CD4-positive, alpha-beta T cell treated with Interleukin-2 at 100 ng/mL for 4 hours (primary cell): Measurements from ENCODE around the gene FAM53B.

ENCODE experiments used
- DNase-seq: peaks from one replicate; pipeline ENCODE4 v3.0.0-alpha.2; 2020; ENCODE audit warnings: low spot score

Gene FAM53B

DNA sequence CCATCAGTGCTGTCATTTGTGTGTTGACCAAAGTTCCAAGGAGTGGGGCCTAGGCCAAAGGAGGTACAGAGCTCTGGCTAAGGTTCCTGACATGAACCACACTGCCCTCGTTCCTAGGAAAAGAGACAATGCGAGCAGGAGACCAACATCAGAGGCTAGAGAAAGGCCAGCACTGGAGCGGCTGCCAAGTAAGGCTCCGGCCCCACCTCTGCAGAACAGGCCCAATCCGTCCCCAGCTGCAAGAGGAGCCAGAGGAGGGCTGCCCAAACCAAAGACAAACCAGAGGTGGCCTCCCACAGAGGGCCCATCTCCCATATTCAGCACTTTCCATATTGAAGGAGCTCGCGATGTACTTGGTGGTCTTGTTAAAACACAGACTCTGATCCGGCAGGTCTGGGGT, 81.0 kb downstream of the FAM53B start:
- DNase-seq: no peak

DNA sequence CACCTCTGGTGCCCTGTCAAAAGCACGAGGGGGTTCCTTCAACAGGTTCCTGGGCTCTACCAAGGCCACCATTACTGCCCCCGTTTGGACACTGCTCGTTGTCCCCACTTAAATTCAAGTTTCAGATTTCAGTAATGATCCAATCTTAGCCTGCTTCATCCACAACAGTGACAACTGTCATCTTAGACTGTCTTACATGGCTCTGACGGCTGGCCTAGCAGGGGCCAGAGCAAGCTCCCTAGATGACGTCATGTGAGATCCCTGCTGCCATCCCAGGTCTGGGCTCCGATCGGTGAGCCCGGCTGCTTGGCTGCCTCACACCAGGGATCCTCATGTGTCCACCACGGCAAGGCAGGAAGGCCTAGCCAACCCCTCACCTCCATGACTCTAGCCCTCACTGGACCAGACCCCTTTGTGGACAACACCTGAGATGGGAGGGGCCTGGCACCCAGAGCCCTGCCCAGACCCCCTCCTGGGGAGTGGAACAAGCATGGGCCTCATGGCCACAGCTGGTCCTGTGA, 82.5 kb downstream of the FAM53B start:
- DNase-seq: no peak

DNA sequence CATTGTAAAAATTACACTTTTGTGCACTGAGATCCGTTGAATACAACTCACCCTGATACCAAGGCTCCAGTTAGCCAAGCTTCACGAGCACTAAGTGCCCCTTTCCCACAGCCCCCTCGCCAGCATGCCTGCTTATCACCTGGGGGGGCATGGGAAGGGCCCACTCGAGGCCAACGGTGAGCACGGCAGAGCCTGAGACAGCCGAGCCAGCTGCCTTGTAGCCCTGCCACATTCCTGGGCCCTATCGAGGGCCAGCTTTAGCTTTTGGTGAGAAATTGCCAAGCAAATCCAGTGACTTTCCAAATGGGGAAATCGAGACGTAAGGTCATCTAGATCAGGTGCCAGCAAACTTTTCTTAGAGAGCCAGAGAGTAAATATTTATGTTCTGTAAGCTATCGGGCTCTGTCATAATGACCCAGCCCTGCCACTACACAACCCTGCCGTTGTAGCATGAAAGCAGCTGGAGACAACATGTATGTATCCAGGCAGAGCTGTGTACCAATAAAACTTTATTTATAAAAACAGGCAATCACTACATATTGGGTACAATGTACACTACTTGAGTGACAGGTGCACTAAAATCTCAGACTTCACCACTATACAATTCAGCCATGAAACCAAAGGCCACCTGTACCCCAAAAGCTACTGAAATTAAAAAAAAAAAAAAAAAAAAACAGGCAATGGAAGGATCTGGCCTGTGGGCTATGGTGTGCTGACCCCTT, 83.6 kb downstream of the FAM53B start:
- no peak for DNase-seq

DNA sequence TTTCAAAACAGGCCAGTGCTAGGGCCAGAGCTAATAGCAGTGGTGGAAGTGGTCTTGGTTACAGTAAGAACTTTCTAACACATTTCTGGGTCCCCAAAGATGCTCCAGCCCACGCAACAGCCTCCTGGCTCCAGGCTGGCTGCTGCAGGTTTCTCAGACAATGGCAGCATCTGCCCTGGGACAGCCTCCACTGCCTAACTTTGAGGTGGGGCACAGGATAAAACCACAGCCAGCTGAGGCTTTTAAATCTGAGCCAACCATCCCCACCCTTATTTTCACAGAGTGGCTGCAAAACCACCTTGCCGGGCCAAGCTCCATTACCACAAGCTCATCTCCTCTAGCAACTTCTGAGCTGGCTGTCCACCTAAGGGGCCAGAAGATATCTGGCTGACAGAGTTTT, 84.8 kb downstream of the FAM53B start:
- peak; percentile 36 for DNase-seq

DNA sequence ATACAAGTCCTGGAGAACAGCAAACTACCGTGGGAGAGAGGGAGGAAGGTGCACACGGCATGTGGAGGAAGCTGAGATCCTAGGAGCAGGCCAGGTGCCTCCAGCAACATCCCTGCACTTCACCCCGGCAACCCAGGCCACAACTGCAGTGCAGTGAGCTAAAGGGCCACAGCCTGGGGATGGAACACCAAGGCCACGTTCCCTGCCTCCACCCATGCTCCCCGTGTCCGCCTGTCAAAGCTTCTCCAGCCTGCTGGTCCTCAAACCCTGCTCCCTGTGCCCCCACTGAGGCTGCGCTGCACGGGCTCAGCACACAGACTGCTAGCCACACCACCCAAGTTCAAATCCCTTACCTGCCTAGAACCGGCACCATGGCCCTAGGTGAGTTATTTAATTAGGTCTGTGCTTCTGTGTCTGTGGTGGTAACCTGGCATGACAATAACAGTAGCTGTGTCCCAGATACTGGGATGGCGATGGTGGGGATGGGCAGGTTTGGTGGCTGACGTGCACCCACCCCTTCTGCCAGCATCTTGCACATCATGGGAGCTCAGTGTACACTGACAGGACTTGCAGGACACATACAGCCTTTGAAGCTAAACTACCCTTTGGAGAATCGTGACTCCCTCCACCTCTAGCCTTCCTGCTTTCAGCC, 85.5 kb downstream of the FAM53B start:
- DNase-seq: peak; percentile 5

DNA sequence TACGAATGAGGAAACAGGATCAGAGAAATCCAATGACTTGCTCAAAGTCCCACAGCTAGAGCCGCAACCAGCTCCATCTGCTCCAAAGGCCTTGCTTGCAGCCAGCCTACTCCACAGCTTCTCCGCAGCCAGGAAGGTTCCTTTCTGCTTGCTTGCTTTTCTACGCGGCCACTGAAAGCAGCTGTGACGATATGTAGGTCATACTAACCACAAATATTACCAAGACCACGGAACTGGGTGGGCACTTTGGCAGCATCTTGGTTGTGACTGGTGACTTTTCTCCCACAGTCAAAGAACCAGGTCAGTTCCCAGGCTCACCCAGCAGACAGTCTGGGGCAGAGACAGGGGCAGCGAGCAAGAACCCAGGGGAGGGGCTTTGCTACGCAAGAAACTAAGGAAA, 86.4 kb downstream of the FAM53B start:
- DNase-seq: peak; percentile 73

DNA sequence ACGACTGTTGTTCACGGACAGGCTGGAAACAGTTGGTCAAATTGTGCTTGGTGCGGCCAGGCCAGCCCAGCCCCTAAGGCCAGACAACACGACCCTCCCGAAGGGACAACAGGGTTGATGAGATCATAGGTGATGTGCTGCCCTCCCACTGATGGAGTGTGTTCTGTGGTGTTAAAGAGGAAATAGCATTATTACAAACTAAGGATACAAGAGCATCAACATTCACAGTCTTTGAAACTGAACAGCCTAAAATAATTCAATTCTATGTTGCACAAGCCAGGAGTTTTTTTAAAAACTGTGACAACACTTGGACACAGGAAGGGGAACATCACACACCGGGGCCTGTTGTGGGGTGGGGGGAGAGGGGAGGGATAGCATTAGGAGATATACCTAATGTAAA, 87.6 kb downstream of the FAM53B start:
- DNase-seq: no peak

DNA sequence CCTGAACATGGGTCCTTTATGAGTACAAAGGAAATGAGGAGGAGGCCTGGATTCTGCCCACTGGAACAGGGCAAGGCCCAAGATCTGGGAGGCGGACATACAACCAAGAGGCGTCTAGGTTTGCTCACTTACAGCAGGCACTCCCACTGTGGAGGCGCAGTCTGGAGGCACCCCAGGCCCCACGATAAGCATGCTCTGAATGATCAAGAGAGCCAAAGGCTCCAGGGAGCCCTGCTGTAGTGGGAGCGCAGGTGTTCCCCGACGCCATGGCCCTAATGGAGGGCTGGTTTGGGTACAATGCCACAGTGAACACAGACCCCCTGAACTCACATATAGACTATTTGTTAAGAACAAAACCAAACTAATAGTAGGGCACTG, 88.1 kb downstream of the FAM53B start:
- no peak for DNase-seq

DNA sequence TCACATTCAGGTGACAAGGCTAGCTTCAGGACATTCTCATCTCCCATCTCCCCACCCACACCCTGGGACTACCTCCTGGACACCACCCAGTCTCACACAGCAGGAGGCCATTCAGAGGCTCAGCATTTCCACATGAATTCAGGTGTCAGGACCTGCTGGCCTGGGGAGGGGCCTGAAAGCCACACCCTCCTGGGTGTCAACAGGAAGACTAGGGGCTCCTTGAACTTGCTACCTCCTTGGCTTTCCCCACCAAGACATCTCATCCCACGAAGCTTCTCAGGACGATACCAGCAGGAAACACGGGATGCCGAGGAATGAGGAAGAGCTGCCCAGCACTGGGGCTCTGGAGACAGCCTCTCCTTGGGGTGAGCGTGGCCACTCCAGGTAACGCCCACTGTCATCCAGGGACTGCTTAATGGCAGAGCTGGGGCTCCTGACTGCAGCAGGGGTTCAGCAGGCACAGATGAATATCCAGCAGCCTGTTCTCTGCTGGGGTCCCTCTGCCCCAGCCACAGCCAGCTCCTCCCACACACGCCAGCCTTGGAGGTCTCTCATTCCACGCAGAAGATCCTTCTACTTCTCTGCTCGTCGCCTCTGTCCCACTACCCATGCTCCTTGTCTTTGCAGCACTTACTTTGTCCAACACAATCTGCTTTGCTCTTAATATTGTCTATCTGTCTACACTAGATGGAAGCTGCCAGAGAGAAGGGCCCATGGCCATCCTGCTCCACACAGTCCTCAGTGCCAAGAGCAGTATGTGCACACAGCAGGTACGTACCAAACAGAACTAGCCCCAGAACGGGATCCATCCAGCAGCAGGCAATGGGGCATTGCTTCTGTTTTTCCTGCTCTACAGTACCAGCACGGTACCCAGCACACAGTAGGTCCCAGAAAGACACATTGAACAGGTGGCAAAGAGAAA, 88.7 kb downstream of the FAM53B start:
- DNase-seq: no peak

DNA sequence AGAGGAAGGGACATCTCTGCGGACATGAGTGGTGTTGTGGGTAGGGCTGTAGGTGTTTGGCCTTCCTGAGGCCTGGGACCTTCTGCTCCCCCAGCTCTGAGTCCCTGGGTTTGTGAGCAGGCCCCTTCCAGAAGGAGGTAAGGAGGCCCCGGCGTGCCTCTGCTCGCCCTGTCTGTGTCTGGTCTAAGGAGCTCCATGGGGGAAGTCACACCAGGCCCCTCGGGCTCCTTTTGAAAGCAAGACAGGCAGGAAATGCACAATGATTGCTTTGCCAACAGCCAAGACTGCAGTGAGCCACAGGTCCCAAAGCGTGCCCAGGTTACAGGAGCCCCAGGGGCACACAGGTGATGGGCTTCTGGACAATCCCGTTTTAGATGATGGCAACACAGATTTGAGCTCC, 89.5 kb downstream of the FAM53B start:
- peak; percentile 29 for DNase-seq

DNA sequence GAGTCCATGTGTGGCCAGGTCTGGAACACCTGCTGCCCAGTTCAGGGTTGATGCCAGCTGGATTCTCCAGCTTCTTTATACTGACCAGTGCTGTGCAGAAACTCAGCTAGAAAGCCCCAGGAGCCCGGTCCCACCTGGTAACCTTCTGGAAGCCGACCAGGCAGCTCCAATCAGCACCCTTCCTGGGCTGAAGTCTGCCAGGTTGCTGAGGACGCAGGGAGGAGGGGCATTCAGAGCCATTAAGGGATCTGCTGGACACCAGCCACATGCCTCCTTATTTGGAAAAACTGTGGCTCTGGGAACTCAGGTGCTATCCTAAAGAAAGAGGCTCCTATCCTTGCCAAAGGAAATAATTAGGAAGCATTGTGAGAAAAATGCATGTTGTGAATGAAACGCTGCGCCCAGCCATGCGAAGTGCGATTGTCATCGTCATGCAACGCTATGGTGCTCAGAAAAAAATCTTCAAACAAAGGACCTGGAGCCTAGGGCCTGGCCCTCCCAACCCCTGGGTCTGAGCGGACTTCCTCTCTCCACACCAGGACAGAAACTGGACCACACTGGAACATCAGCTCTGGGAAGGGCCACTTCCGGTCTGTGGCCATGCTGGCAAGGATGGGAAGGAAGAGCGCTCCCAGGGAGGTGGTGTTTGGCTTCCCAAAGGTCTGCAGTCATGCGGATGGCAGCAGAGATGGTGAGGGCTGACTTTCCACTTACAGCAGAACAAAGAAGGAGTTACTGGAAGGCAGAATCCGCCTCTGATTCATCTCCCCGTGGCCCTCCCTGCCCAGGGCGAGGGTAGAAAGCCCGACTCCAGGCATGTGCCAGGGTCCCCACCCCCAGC, 90.1 kb downstream of the FAM53B start:
- DNase-seq: peak; percentile 7

DNA sequence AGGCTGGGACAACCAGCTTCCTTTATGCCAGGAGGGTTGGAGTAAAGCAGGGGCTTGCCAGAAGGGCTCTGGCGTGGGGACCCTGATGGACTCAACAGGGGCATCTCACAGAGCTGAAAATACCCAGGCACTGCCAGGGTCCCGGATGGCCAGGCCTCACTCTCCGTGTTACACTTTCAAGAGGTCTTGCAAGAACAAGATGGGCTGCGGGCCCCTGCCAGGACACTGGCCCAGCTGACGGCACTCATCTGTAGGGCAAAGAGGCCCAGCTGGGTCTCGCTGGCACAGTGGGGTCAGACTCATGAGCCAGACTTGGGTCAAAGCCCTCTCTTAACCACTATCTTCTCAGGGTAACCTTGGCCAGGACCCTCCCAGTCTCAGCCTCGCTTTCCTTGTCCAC, 90.9 kb downstream of the FAM53B start:
- DNase-seq: no peak

DNA sequence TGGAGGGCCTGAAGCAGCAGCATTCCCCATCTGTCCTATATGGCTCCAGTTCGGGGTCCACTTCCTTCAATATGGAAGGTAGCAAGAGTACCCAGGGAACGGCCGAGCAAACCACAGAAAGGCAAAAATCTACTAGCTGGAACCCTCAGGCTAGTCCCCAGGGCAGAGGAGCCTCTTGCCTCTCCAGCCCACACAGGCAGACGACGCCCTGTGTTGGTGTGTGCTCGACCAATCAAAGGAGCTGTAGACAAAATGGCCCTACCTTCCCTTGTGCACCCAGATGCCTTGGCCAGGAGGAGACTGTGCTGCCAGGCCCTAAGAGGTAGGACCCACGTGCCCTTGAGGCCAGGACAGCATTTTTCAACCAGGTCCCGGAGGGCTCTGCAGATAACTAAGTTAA, 91.5 kb downstream of the FAM53B start:
- no peak for DNase-seq

DNA sequence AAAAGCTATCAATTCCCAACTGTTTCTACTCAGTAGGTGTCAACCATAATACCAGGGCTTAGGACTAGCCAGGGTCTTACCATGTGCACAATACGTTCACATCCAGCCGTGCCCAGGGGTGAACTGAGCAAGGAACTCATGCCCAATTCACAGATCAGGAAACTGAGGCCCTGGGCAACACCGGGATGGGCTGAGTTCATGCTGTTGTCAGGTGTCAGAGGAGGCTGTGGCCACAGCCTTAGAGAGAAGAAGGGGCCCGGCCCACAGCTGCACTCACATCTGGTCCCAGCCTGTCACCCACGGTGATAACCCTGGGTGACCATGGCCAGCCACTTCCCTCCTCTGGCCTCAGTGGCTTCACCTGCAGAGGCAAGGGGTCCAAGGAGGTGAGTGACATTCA, 92.0 kb downstream of the FAM53B start:
- no peak for DNase-seq

DNA sequence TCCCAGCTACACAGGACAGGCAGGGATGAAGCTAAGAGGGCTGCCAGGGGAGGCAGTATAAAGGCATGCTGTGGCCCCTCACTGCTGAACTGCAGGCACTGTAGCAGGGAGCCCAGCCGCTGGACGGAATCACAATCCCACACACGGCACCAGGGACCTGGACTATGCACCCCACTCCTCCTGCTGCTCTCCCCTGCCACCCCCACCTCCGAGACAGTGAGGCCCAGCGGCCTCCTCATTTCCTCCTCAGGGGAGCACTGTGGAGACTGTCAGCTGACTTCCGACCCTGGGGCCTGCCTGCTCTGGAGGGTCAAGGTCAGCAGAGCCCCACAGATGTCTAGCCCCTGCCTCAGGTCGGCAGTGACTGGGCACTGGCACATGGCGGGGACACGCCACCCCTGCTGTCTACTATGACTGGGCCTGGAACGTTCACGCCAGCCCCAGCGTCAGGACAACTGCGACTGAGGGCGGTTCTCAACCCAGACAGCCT, 92.7 kb downstream of the FAM53B start:
- DNase-seq: no peak

DNA sequence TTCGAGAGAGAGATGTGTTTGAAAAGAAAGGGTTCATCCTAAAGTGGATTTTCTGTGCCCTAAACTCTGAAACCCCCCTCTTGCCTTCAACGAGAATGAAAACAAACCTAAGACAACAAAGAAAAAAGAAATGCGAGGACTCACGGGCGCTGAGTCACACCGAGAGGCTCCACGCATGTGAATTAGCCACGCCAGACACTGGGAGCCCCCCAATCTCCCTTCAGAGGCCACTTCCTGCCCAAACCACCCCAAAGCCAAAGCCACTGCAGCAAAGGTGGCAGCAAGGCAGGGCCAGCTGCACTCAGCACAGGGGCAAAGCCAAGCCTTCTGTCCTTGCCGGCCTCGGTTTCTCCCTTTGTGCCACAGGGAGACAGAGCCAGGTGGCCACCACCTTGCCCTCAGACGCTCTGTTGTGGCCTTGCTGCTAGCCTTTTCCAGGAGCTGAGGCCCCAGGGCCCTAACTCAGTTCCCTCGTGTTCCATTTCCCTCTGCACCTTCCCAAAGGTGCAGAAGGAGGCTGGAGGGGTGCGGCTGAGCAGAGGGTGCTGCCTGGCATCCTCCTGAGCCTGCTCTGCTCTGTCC, 93.3 kb downstream of the FAM53B start:
- peak; percentile 83 for DNase-seq

DNA sequence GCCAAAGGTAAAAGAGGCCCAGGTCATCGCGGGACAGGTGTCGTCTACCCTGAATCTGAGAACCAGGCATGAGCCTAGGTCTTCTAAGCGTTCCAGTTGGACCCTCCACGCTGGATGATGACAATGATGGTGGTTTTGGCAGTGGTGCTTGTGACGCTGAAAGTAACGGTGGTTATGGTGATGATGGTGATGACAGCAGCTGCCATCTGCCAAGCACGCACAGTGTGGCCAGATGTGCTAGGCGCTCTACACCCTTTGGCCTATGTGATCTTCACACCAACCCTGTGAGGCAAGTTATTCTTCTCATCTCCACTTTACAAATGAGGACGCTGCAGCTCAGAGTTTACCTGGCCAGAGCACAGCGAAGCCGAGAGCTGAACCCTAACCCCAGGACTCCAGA, 93.9 kb downstream of the FAM53B start:
- peak; percentile 42 for DNase-seq

DNA sequence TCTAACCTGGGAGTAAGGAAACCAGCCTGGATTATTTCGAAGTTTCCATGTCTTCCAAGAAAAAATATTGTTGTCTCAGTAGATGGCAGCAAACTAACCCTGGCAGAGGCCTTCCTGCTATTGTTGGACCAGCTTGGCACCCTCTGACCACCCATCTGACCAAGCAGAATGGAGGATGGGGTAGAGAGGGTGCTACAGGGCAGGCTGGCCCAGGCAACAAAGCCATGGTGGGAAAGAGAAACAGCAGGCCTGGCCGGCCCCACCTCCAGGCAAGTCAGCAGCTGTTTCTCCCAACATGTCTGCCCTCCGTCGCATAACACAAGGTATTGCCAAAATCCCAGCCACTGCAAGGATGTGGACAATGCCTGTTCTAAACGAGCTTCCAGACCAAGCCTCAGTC, 95.0 kb downstream of the FAM53B start:
- no peak for DNase-seq

DNA sequence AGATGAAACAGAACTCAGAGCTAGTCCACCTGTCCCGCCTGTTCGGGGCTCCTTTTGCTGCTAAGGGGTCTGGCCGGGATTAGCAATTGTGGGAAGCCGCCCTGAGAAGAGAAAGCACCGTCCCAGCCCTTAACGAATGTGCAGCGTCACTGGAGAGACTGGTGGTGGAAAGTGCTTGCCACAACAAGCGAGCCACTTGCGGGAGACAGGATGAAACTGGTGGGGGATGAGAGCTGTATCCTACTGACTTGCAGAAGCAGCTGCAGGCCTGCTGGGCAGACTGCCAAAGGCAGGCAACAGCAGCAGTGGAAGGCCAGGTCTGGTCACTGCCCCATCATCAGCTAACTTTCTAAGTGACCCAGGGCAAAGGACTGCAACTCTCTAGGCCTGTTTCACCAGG, 95.4 kb downstream of the FAM53B start:
- peak; percentile 52 for DNase-seq

DNA sequence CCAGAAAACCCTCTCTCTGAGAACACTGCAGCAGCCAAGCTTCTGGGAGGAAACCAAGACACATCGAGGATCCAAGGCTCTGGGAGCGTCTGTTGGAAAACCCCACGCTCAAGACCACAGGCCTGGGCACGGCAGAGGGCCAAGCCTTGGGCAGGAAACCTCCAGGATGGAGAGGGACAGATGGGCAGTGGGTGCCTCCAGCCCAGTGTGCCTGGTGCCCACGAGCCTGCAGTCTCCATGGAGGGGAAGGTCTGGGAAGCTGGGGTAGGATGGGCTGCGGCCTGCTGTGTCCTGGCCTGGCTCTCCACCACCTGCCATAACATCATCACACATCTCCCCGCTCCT, 96.1 kb downstream of the FAM53B start:
- DNase-seq: no peak

DNA sequence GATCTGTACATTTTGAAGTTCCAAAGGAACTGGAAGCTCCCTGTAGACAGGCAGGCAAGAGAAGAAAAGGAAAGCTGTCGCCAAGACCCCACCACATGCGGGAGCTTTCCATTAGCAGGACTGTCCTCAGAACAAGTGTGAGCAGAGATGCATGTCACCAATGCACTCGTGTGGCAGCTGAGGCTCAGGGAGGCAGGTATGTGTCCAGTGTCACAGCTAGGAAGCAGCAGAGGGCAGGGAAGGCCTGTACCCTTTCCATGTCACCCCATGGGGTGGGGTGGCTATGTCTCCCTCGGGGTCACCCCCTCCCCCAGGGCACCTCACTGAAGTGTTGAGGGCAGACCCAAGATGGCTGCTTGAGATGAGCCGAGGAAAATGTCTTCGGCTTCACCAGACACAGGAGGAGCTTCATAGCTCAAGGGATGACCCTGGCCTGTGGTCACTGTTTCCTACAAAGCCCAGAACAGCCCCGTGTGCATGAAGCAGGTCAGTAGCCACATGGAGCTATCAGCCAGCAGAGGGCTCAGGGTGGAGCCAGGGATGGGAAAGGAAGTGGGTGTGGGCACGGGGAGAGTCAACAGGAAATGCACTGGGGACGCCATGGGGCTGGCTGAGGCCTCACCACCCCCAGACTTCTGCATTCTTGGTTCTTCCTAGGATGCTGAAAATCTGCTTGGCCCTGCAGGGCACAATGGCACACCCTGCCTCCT, 96.6 kb downstream of the FAM53B start:
- peak; percentile 77 for DNase-seq
